Measurements from ENCODE around the gene CYB5A.

Gene CYB5A

GRCh38 chr18:74248189-74248588 is 43.6 kb downstream of the CYB5A start:
- no peak for DNase-seq (ENCODE audit: low read depth in 2 of 2)

GRCh38 chr18:74244554-74244953 is 47.2 kb downstream of the CYB5A start:
- DNase-seq (ENCODE audit: low read depth in 2 of 2), result no peak

- DNase-seq (ENCODE audit: low read depth in 2 of 2), result no peak
Observed at GRCh38 chr18:74243127-74243526, 48.6 kb downstream of the CYB5A start.

- DNase-seq (ENCODE audit: low read depth in 2 of 2), result no peak
Observed at GRCh38 chr18:74242438-74243096, 49.2 kb downstream of the CYB5A start.

- DNase-seq (ENCODE audit: low read depth in 2 of 2), result no peak
Observed at GRCh38 chr18:74241970-74242369, 49.8 kb downstream of the CYB5A start.

GRCh38 chr18:74241426-74241825 is 50.3 kb downstream of the CYB5A start:
- no peak for DNase-seq (ENCODE audit: low read depth in 2 of 2)

- DNase-seq (ENCODE audit: low read depth in 2 of 2), result no peak
Observed at GRCh38 chr18:74239567-74239966, 52.2 kb downstream of the CYB5A start.

GRCh38 chr18:74234326-74235171 is 57.2 kb downstream of the CYB5A start:
- no peak for DNase-seq (ENCODE audit: low read depth in 2 of 2)

- no peak for DNase-seq (ENCODE audit: low read depth in 2 of 2)
Observed at GRCh38 chr18:74233933-74234325, 57.8 kb downstream of the CYB5A start.

- DNase-seq (ENCODE audit: low read depth in 2 of 2), result no peak
Observed at GRCh38 chr18:74230922-74231714, 60.6 kb downstream of the CYB5A start.

GRCh38 chr18:74229891-74230290 is 61.9 kb downstream of the CYB5A start:
- no peak for DNase-seq (ENCODE audit: low read depth in 2 of 2)

GRCh38 chr18:74229005-74229404 is 62.8 kb downstream of the CYB5A start:
- no peak for DNase-seq (ENCODE audit: low read depth in 2 of 2)

GRCh38 chr18:74228312-74228711 is 63.5 kb downstream of the CYB5A start:
- no peak for DNase-seq (ENCODE audit: low read depth in 2 of 2)

GRCh38 chr18:74226666-74227065 is 65.1 kb downstream of the CYB5A start:
- no peak for DNase-seq (ENCODE audit: low read depth in 2 of 2)

- no peak for DNase-seq (ENCODE audit: low read depth in 2 of 2)
Observed at GRCh38 chr18:74226156-74226555, 65.6 kb downstream of the CYB5A start.

GRCh38 chr18:74225193-74225840 is 66.4 kb downstream of the CYB5A start:
- DNase-seq (ENCODE audit: low read depth in 2 of 2), result no peak

GRCh38 chr18:74222710-74223494 is 68.9 kb downstream of the CYB5A start:
- no peak for DNase-seq (ENCODE audit: low read depth in 2 of 2)

- no peak for DNase-seq (ENCODE audit: low read depth in 2 of 2)
Observed at GRCh38 chr18:74221081-74221480, 70.7 kb downstream of the CYB5A start.

GRCh38 chr18:74219056-74219455 is 72.7 kb downstream of the CYB5A start:
- DNase-seq (ENCODE audit: low read depth in 2 of 2), result no peak

GRCh38 chr18:74217476-74218143 is 74.2 kb downstream of the CYB5A start:
- no peak for DNase-seq (ENCODE audit: low read depth in 2 of 2)
